ENCODE results near the gene SKAP1.

DNA sequence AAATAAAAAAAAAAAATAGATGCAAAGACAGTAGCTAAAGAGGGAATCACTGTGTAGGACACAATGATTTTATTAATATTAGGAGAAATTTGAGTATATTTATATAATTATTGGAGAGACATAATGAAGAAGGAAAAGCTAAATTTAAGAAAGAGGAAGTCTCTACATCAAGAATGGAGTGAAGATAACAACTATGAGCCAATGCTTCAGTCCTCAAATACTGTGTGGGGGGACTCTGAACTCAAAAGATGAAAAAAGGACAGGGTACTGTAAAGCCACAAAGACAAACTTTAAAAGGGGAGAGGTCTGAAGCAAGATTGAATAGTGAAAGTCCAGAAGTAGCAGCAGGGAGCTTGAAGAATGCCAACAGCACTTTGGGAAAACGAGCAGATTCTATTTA is 44.7 kb downstream of the SKAP1 start:
- TF ChIP-seq, protein P1, sequence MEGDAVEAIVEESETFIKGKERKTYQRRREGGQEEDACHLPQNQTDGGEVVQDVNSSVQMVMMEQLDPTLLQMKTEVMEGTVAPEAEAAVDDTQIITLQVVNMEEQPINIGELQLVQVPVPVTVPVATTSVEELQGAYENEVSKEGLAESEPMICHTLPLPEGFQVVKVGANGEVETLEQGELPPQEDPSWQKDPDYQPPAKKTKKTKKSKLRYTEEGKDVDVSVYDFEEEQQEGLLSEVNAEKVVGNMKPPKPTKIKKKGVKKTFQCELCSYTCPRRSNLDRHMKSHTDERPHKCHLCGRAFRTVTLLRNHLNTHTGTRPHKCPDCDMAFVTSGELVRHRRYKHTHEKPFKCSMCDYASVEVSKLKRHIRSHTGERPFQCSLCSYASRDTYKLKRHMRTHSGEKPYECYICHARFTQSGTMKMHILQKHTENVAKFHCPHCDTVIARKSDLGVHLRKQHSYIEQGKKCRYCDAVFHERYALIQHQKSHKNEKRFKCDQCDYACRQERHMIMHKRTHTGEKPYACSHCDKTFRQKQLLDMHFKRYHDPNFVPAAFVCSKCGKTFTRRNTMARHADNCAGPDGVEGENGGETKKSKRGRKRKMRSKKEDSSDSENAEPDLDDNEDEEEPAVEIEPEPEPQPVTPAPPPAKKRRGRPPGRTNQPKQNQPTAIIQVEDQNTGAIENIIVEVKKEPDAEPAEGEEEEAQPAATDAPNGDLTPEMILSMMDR (conservative IDR thresholded peaks at IDR 0.05) = no peak
- no peak for TF ChIP-seq ZFX (IDR thresholded peaks at IDR 0.05)

Measured in C4-2B (cell line).